Epithelial cell of esophagus (primary cell): Measurements from ENCODE around the gene GXYLT2.

Source experiments
- DNase-seq: peaks from one replicate; pipeline ENCODE4 v3.0.0; 2010; ENCODE audit warnings: low read depth
- H3K4me3 ChIP-seq: 2 replicates; pipeline ENCODE4 v1.5.1; 2011; ENCODE audit warnings: mild to moderate bottlenecking, low read length, control low read depth
- TF ChIP-seq, protein P1 (sequence below): IDR thresholded peaks from 2 replicates; pipeline ENCODE4 v1.5.1; 2011; ENCODE audit warnings: low read depth, mild to moderate bottlenecking, low read length, control low read depth, inconsistent platforms; ENCODE audit not compliant: insufficient read depth; ENCODE audit errors: missing control alignments

The GXYLT2 gene

DNA sequence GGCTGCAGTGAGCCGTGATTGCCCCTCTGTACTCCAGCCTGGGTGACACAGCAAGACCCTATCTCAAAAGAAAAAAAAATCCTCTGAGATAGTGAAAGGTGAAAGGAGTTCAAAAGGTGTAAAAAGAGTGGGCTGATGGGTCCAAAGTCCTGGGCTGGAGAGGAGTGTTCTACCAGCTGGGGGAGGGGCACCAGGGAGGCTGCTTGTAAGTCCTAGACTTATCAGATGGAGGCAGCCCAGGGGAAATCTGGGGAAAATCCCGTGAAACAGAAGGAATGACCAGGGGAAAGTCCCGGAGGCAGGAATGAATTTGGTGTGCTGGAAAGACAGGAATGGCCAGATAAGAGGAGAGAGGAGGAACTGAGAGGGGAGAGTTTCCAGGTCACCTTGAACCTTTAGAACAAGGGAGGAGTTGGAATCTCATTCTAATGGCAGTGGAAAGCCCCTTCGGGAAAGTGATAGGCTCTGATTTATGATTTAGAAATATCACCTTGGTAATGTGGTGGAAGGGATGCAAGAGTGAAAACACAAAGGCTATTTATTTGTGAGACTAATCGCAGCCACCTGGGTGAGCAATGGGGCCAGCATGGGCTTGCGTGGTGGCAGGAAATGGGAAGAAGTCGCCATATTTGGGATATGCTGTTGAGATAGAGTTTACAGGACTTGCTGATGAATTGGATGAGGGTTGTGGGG lies 85.3 kb downstream of the GXYLT2 start:
- no peak overlapping the region for H3K4me3 ChIP-seq
- TF ChIP-seq, protein P1, sequence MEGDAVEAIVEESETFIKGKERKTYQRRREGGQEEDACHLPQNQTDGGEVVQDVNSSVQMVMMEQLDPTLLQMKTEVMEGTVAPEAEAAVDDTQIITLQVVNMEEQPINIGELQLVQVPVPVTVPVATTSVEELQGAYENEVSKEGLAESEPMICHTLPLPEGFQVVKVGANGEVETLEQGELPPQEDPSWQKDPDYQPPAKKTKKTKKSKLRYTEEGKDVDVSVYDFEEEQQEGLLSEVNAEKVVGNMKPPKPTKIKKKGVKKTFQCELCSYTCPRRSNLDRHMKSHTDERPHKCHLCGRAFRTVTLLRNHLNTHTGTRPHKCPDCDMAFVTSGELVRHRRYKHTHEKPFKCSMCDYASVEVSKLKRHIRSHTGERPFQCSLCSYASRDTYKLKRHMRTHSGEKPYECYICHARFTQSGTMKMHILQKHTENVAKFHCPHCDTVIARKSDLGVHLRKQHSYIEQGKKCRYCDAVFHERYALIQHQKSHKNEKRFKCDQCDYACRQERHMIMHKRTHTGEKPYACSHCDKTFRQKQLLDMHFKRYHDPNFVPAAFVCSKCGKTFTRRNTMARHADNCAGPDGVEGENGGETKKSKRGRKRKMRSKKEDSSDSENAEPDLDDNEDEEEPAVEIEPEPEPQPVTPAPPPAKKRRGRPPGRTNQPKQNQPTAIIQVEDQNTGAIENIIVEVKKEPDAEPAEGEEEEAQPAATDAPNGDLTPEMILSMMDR = no peak
- DNase-seq = peak; percentile 74

DNA sequence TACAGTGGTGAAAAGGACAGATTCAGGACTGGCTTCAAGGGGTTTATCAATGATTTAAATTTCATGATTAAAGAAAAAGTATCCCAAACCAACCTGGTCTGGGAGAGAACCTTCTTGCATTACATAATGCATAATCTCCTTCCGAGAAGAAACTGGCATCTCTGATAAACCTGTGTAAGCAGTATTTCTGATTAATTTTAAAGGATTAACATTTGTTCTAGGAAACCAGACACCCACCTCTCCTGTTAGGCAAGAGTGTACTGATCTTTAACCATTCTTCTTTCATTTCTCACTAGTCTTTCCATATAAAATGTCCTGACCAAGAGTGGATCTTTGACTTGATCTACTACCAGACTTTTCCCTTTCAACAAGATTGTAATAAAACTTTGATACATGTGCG lies 85.9 kb downstream of the GXYLT2 start:
- TF ChIP-seq, protein P1 = no peak
- peak; percentile 29 for DNase-seq
- no peak overlapping the region for H3K4me3 ChIP-seq

- TF ChIP-seq, protein P1 = no peak
- H3K4me3 ChIP-seq = no peak overlapping the region
- DNase-seq = peak; percentile 20
These were observed 87.1 kb downstream of the GXYLT2 start for GRCh38 chr3:72974956-72975355.

GRCh38 chr3:72976281-72976741 lies 88.5 kb downstream of the GXYLT2 start:
- DNase-seq = peak; percentile 56
- TF ChIP-seq, protein P1 = no peak

DNA sequence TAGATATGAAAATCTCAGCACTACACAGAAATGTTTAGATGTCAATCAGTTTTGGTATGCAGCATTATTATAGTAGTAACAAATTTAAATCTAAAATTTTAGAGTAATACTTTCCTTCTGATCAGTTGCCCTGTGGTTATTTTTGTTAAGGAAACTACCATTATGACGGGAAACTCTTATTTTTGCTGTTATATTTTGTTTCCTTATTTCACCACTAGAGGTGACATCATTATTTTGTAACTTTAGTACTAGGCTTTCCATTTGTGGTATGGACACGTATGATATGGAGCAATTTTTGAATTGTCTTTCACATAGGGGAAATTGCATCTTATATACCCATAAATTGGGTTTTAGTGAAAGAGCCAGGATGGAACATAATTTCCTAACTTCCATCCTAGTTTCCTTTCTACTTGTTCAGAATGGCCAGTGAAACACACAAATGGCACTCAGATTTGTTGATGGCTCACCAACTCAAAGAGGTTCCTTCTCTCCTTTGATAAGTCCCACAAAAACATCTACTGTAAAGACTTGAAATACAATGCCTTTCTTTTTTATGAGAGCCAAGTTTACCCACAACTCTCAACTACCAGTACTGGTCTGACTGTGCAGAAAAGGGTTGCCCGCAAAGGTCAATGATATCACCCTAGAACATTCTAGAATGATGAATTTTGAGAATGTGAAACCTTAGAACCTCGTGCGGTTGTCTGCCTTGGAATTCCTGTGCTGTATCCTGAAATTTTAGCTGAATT lies 89.4 kb downstream of the GXYLT2 start:
- peak; percentile 30 for DNase-seq

More at GRCh38 chr3:72976281-72976741, 88.5 kb downstream of the GXYLT2 start:
- H3K4me3 ChIP-seq = no peak overlapping the region

DNA sequence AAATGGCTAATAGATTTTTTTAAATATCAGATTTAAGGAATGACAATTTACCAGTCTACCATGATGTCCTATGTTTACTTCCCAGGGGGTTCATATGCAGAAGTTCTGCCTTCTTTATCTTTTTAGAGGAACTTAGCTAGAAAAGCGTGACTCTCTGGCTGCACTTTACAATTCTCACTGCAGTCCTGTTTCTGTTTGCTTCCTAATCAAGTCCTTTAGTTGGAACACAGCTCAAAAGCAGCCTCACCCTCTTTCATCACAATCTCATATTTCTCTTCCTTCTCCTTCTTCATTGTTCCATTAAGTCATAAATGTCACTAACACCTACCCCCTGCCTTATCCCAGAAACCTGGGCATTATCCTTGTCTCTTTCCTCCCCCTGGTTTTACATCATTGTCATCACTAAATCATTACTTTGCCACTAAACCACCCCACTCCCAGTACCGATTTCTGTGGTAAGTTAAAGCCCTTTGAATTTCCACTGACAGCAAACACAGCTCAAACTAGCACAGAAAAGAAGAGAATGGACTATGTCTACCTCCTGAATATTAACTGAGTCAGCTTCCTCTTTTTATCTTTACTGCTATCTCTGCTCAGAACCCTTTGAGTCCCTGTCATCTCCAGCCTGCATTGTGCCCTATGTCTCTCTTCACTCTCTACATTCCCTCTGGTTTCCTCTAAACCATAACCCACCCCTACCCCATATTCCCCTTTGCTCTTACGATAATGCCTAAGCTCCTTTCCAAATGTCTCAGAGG lies 94.9 kb downstream of the GXYLT2 start:
- TF ChIP-seq, protein P1 = no peak
- DNase-seq = no peak
- H3K4me3 ChIP-seq = no peak overlapping the region

More for the DNA sequence above, 89.4 kb downstream of the GXYLT2 start:
- no peak overlapping the region for H3K4me3 ChIP-seq
- TF ChIP-seq, protein P1 = no peak
